ENCODE data around the gene CELF2.

CELF2 gene

GRCh38 chr10:10991144-10991543 lies 26.5 kb upstream of the CELF2 start:
- Histone ChIP-seq H3K23ac (ENCODE audit: low read length) (no peak overlapping the region), H3K4me1 (ENCODE audit: control insufficient read depth, low read depth, low read length) (no peaks in the 10 kb centered on the region)

GRCh38 chr10:10992072-10992471 lies 25.6 kb upstream of the CELF2 start:
- no CpG with 5 or more reads among the region's 2 CpGs for WGBS (ENCODE audit: extremely low coverage, insufficient coverage, low lambda C conversion rate)
- Histone ChIP-seq H3K79me2 (ENCODE audit: control insufficient read depth, insufficient read depth, low read length) (no peaks in the 10 kb centered on the region), H3K9ac (ENCODE audit: low read length) (no peak overlapping the region), H3K36me3 (ENCODE audit: control insufficient read depth, insufficient read depth, low read length) (no peaks in the 10 kb centered on the region), H2AK5ac (ENCODE audit: low read length) (no peak overlapping the region), H2BK5ac (ENCODE audit: low read length) (no peak overlapping the region), H2BK15ac (replicated peaks; ENCODE audit: low read depth) (no peak overlapping the region), H3K27ac (ENCODE audit: low read depth, low read length) (no peak overlapping the region), H3K27me3 (ENCODE audit: insufficient read depth, low read length, poor library complexity) (no peaks in the 10 kb centered on the region), H3K4me2 (ENCODE audit: low read length) (no peak overlapping the region), H3K4ac (ENCODE audit: low read depth, low read length) (no peak overlapping the region), H4K8ac (ENCODE audit: low read depth, low read length) (no peak overlapping the region), H3K4me3 (ENCODE audit: low read length) (no peak overlapping the region), H4K5ac (ENCODE audit: low read length) (no peak overlapping the region), H3K23ac (ENCODE audit: low read length) (no peak overlapping the region), H3K18ac (ENCODE audit: low read length) (no peak overlapping the region), H3K4me1 (ENCODE audit: control insufficient read depth, low read depth, low read length) (no peaks in the 10 kb centered on the region), H3K79me1 (ENCODE audit: low read length) (no peaks in the 10 kb centered on the region), H3K56ac (ENCODE audit: low read length) (no peak overlapping the region), H2BK120ac (ENCODE audit: low read depth, low read length) (no peak overlapping the region)
- no peak for DNase-seq

More at GRCh38 chr10:10991144-10991543, 26.5 kb upstream of the CELF2 start:
- Histone ChIP-seq H2BK120ac (ENCODE audit: low read depth, low read length) (no peak overlapping the region), H3K18ac (ENCODE audit: low read length) (no peak overlapping the region), H3K56ac (ENCODE audit: low read length) (no peak overlapping the region), H2BK5ac (ENCODE audit: low read length) (no peak overlapping the region), H3K9ac (ENCODE audit: low read length) (no peak overlapping the region), H3K27ac (ENCODE audit: low read depth, low read length) (no peak overlapping the region), H3K79me2 (ENCODE audit: control insufficient read depth, insufficient read depth, low read length) (no peaks in the 10 kb centered on the region), H3K79me1 (ENCODE audit: low read length) (no peaks in the 10 kb centered on the region), H3K4ac (ENCODE audit: low read depth, low read length) (no peak overlapping the region), H2BK15ac (replicated peaks; ENCODE audit: low read depth) (no peak overlapping the region), H3K4me2 (ENCODE audit: low read length) (no peak overlapping the region), H2AK5ac (ENCODE audit: low read length) (no peak overlapping the region), H4K5ac (ENCODE audit: low read length) (no peak overlapping the region), H3K27me3 (ENCODE audit: insufficient read depth, low read length, poor library complexity) (no peaks in the 10 kb centered on the region), H4K8ac (ENCODE audit: low read depth, low read length) (no peak overlapping the region), H3K36me3 (ENCODE audit: control insufficient read depth, insufficient read depth, low read length) (no peaks in the 10 kb centered on the region), H3K4me3 (ENCODE audit: low read length) (no peak overlapping the region)
- DNase-seq: no peak
- no CpG with 5 or more reads among the region's 2 CpGs for WGBS (ENCODE audit: extremely low coverage, insufficient coverage, low lambda C conversion rate)

GRCh38 chr10:10992961-10993714 lies 24.5 kb upstream of the CELF2 start:
- DNase-seq: no peak
- Histone ChIP-seq H3K9ac (ENCODE audit: low read length) (no peak overlapping the region), H3K18ac (ENCODE audit: low read length) (no peak overlapping the region), H3K4ac (ENCODE audit: low read depth, low read length) (no peak overlapping the region), H3K4me1 (ENCODE audit: control insufficient read depth, low read depth, low read length) (no peaks in the 10 kb centered on the region), H3K56ac (ENCODE audit: low read length) (no peak overlapping the region), H3K27ac (ENCODE audit: low read depth, low read length) (no peak overlapping the region), H3K27me3 (ENCODE audit: insufficient read depth, low read length, poor library complexity) (no peaks in the 10 kb centered on the region), H3K4me2 (ENCODE audit: low read length) (no peak overlapping the region), H2AK5ac (ENCODE audit: low read length) (no peak overlapping the region), H2BK5ac (ENCODE audit: low read length) (no peak overlapping the region), H2BK120ac (ENCODE audit: low read depth, low read length) (no peak overlapping the region), H3K79me2 (ENCODE audit: control insufficient read depth, insufficient read depth, low read length) (no peaks in the 10 kb centered on the region), H2BK15ac (replicated peaks; ENCODE audit: low read depth) (no peak overlapping the region), H3K79me1 (ENCODE audit: low read length) (no peaks in the 10 kb centered on the region), H3K36me3 (ENCODE audit: control insufficient read depth, insufficient read depth, low read length) (no peaks in the 10 kb centered on the region), H4K5ac (ENCODE audit: low read length) (no peak overlapping the region), H3K23ac (ENCODE audit: low read length) (no peak overlapping the region), H3K4me3 (ENCODE audit: low read length) (no peak overlapping the region), H4K8ac (ENCODE audit: low read depth, low read length) (no peak overlapping the region)
- no CpG with 5 or more reads among the region's 3 CpGs for WGBS (ENCODE audit: extremely low coverage, insufficient coverage, low lambda C conversion rate)

- Histone ChIP-seq H3K4me1 (ENCODE audit: control insufficient read depth, low read depth, low read length) (no peaks in the 10 kb centered on the region), H3K18ac (ENCODE audit: low read length) (no peak overlapping the region), H3K36me3 (ENCODE audit: control insufficient read depth, insufficient read depth, low read length) (no peaks in the 10 kb centered on the region), H3K56ac (ENCODE audit: low read length) (no peak overlapping the region), H3K27me3 (ENCODE audit: insufficient read depth, low read length, poor library complexity) (no peaks in the 10 kb centered on the region), H4K8ac (ENCODE audit: low read depth, low read length) (no peak overlapping the region), H3K23ac (ENCODE audit: low read length) (no peak overlapping the region), H3K79me2 (ENCODE audit: control insufficient read depth, insufficient read depth, low read length) (no peaks in the 10 kb centered on the region), H2AK5ac (ENCODE audit: low read length) (no peak overlapping the region), H3K27ac (ENCODE audit: low read depth, low read length) (no peak overlapping the region), H3K9ac (ENCODE audit: low read length) (no peak overlapping the region), H3K4me3 (ENCODE audit: low read length) (no peak overlapping the region), H2BK5ac (ENCODE audit: low read length) (no peak overlapping the region), H3K4me2 (ENCODE audit: low read length) (no peak overlapping the region), H3K4ac (ENCODE audit: low read depth, low read length) (no peak overlapping the region), H2BK15ac (replicated peaks; ENCODE audit: low read depth) (no peak overlapping the region), H3K79me1 (ENCODE audit: low read length) (no peaks in the 10 kb centered on the region), H4K5ac (ENCODE audit: low read length) (no peak overlapping the region), H2BK120ac (ENCODE audit: low read depth, low read length) (no peak overlapping the region)
- DNase-seq: no peak
Observed at GRCh38 chr10:10993785-10994184, 23.9 kb upstream of the CELF2 start.

- H3K79me2 ChIP-seq (ENCODE audit: control insufficient read depth, insufficient read depth, low read length): no peaks in the 10 kb centered on the region
- no peak overlapping the region for H2BK15ac ChIP-seq (replicated peaks; ENCODE audit: low read depth)
- H3K56ac ChIP-seq (ENCODE audit: low read length): no peak overlapping the region
- H3K4me2 ChIP-seq (ENCODE audit: low read length): no peak overlapping the region
- no peaks in the 10 kb centered on the region for H3K4me1 ChIP-seq (ENCODE audit: control insufficient read depth, low read depth, low read length)
- no peak overlapping the region for H3K4ac ChIP-seq (ENCODE audit: low read depth, low read length)
- DNase-seq: no peak
- no peak overlapping the region for H2BK5ac ChIP-seq (ENCODE audit: low read length)
- no peak overlapping the region for H3K23ac ChIP-seq (ENCODE audit: low read length)
- no peak overlapping the region for H2BK120ac ChIP-seq (ENCODE audit: low read depth, low read length)
- no peak overlapping the region for H3K18ac ChIP-seq (ENCODE audit: low read length)
- no peak overlapping the region for H2AK5ac ChIP-seq (ENCODE audit: low read length)
- WGBS (ENCODE audit: extremely low coverage, insufficient coverage, low lambda C conversion rate): no CpG with 5 or more reads among the region's 2 CpGs
- no peak overlapping the region for H3K4me3 ChIP-seq (ENCODE audit: low read length)
- no peak overlapping the region for H4K8ac ChIP-seq (ENCODE audit: low read depth, low read length)
- H3K27ac ChIP-seq (ENCODE audit: low read depth, low read length): no peak overlapping the region
- H3K9ac ChIP-seq (ENCODE audit: low read length): no peak overlapping the region
- no peaks in the 10 kb centered on the region for H3K79me1 ChIP-seq (ENCODE audit: low read length)
- no peaks in the 10 kb centered on the region for H3K27me3 ChIP-seq (ENCODE audit: insufficient read depth, low read length, poor library complexity)
- no peaks in the 10 kb centered on the region for H3K36me3 ChIP-seq (ENCODE audit: control insufficient read depth, insufficient read depth, low read length)
- H4K5ac ChIP-seq (ENCODE audit: low read length): no peak overlapping the region
Observed at GRCh38 chr10:10994360-10994759, 23.3 kb upstream of the CELF2 start.

GRCh38 chr10:10995120-10995519 lies 22.6 kb upstream of the CELF2 start:
- Histone ChIP-seq H4K5ac (ENCODE audit: low read length) (no peak overlapping the region), H3K4me3 (ENCODE audit: low read length) (no peak overlapping the region)
- no CpG with 5 or more reads among the region's 5 CpGs for WGBS (ENCODE audit: extremely low coverage, insufficient coverage, low lambda C conversion rate)

More at GRCh38 chr10:10995120-10995519, 22.6 kb upstream of the CELF2 start:
- Histone ChIP-seq H2BK5ac (ENCODE audit: low read length) (no peak overlapping the region), H3K27ac (ENCODE audit: low read depth, low read length) (no peak overlapping the region), H2BK15ac (replicated peaks; ENCODE audit: low read depth) (no peak overlapping the region), H3K9ac (ENCODE audit: low read length) (no peak overlapping the region), H3K18ac (ENCODE audit: low read length) (no peak overlapping the region), H3K23ac (ENCODE audit: low read length) (no peak overlapping the region), H3K56ac (ENCODE audit: low read length) (no peak overlapping the region), H3K36me3 (ENCODE audit: control insufficient read depth, insufficient read depth, low read length) (no peaks in the 10 kb centered on the region), H2BK120ac (ENCODE audit: low read depth, low read length) (no peak overlapping the region), H2AK5ac (ENCODE audit: low read length) (no peak overlapping the region), H4K8ac (ENCODE audit: low read depth, low read length) (no peak overlapping the region), H3K79me2 (ENCODE audit: control insufficient read depth, insufficient read depth, low read length) (no peaks in the 10 kb centered on the region), H3K27me3 (ENCODE audit: insufficient read depth, low read length, poor library complexity) (no peaks in the 10 kb centered on the region), H3K4ac (ENCODE audit: low read depth, low read length) (no peak overlapping the region), H3K4me1 (ENCODE audit: control insufficient read depth, low read depth, low read length) (no peaks in the 10 kb centered on the region), H3K4me2 (ENCODE audit: low read length) (no peak overlapping the region), H3K79me1 (ENCODE audit: low read length) (no peaks in the 10 kb centered on the region)
- no peak for DNase-seq
